PC-9 (cell line): ENCODE results near the gene AFF4. TPM values are rescaled to one million over a fixed set of nuclear protein-coding genes. Genes with fewer than 3 reads are reported as not detected.
A peak's percentile ranks its signal among the peaks of the same experiment; 100 is the strongest.

ENCODE experiments used
- BruUV-seq: library from RNA; stranded (reverse); fragments of 400-500 nt; replicated peaks from 2 replicates; lab custom pipeline; 2021; lab: Mats Ljungman, UMichigan
- CTCF ChIA-PET: fragments of 300-600 bp; sonication (Branson Sonifier 250); formaldehyde crosslinking; loops from one replicate; lab custom pipeline; 2022; ENCODE audit warnings: antibody characterized with exemption; lab: Charles Lee
- POLR2A ChIA-PET: fragments of 300-600 bp; sonication (Branson Sonifier 250); formaldehyde crosslinking; loops from one replicate; lab custom pipeline; 2022; ENCODE audit warnings: antibody characterized with exemption; ENCODE audit not compliant: unreplicated experiment; lab: Charles Lee
- DNase-seq, 2 experiments: peaks; one replicate each; pipeline versions ENCODE4 v3.0.0 to v3.0.0-alpha.2; 2015 to 2022; ENCODE audit warnings: mixed read lengths in 1 of 2
- H2AFZ ChIP-seq: fragments of 200-600 bp; sonication (generic); 2 replicates; pipeline ENCODE4 v1.8.1; 2017; ENCODE audit warnings: antibody characterized with exemption
- H3F3A ChIP-seq: fragments of 200-600 bp; sonication (generic); 2 replicates; pipeline ENCODE4 v1.8.1; 2017; ENCODE audit warnings: antibody characterized with exemption, mild to moderate bottlenecking, low read depth; ENCODE audit not compliant: insufficient read depth
- H3K27ac ChIP-seq: fragments of 200-600 bp; sonication (generic); 2 replicates; pipeline ENCODE4 v1.6.1; 2016; ENCODE audit warnings: mixed run types
- H3K27me3 ChIP-seq: fragments of 200-600 bp; sonication (generic); 2 replicates; pipeline ENCODE4 v1.6.1; 2016; ENCODE audit warnings: low read depth, mixed run types; ENCODE audit not compliant: insufficient read depth
- H3K36me3 ChIP-seq: fragments of 200-600 bp; sonication (generic); 2 replicates; pipeline ENCODE4 v1.6.1; 2016; ENCODE audit warnings: low read depth, mixed run types
- H3K4me1 ChIP-seq: fragments of 200-600 bp; sonication (generic); replicated peaks from 2 replicates; pipeline ENCODE4 v1.6.1; 2016; ENCODE audit warnings: mixed run types; ENCODE audit not compliant: insufficient read depth
- H3K4me2 ChIP-seq: fragments of 200-600 bp; sonication (generic); 2 replicates; pipeline ENCODE4 v1.6.1; 2017; ENCODE audit warnings: mixed run types
- H3K4me3 ChIP-seq: fragments of 200-600 bp; sonication (generic); 2 replicates; pipeline ENCODE4 v1.6.1; 2016; ENCODE audit warnings: mixed run types
- H3K79me2 ChIP-seq: fragments of 200-600 bp; sonication (generic); 2 replicates; pipeline ENCODE4 v1.6.1; 2017; ENCODE audit warnings: low read depth, mixed run types
- H3K9me2 ChIP-seq: fragments of 200-600 bp; sonication (generic); 2 replicates; pipeline ENCODE4 v1.8.1; 2017; ENCODE audit warnings: mild to moderate bottlenecking; ENCODE audit not compliant: insufficient read depth
- H3K9me3 ChIP-seq: fragments of 200-600 bp; sonication (generic); 2 replicates; pipeline ENCODE4 v1.8.1; 2016; ENCODE audit warnings: low read depth; ENCODE audit not compliant: insufficient read depth
- H4K20me1 ChIP-seq: fragments of 200-600 bp; sonication (generic); 2 replicates; pipeline ENCODE4 v1.8.1; 2017; ENCODE audit not compliant: insufficient read depth
- CTCF ChIP-seq: fragments of 200-600 bp; sonication (generic); conservative IDR thresholded peaks from 2 replicates; pipeline ENCODE4 v1.6.1; 2017; ENCODE audit warnings: mixed run types, antibody characterized with exemption, mild to moderate bottlenecking, moderate library complexity
- EZH2 ChIP-seq: fragments of 200-600 bp; sonication (generic); IDR thresholded peaks from 2 replicates; pipeline ENCODE4 v1.8.0; 2017; ENCODE audit warnings: antibody characterized with exemption, low read depth
- intact Hi-C: fragments of 100-400 bp; cut with micrococcal nuclease; formaldehyde crosslinking; loops from one replicate; pipeline ENCODE4 v1.10.0; 2022; ENCODE audit not compliant: unreplicated experiment
- total RNA-seq: library from RNA; stranded (reverse); gene quantifications from 2 replicates; pipeline ENCODE4 v1.2.3, GENCODE V29; 2021

AFF4 gene
- total RNA-seq, 1 experiment from 2014 or later = 59.5 TPM

GRCh38 chr5:132868754-132869153 is 94.7 kb downstream of the AFF4 start:
- Histone ChIP-seq H3K27ac (no peak overlapping the region), H3K4me2 (no peak overlapping the region), H3K79me2 (peaks cover 19% of the 10 kb centered on the region), H3K9me3 (no peaks in the 10 kb centered on the region), H3K4me1 (peaks cover 18% of the 10 kb centered on the region), H3F3A (peaks cover 29% of the 10 kb centered on the region; the same call in 1 of the 2 replicates), H3K27me3 (no peaks in the 10 kb centered on the region), H3K4me3 (no peak overlapping the region), H4K20me1 (no peaks in the 10 kb centered on the region), H3K36me3 (peaks cover 20% of the 10 kb centered on the region; the same call in 1 of the 2 replicates), H3K9me2 (no peaks in the 10 kb centered on the region), H2AFZ (no peak overlapping the region)
- intact Hi-C loops = loop anchor here (5.0 to 10.0 kb wide), 4 partner anchors 116 to 804 kb away; partner anchors contain the start of gene IL3
- no TSS peak for BruUV-seq
- ChIA-PET POLR2A (no interaction called here), CTCF (interaction anchor here (0.7 kb wide), 1 partner anchor 9 kb away, joined by 5 read pairs; no protein-coding TSS in a partner anchor)
- no peak for DNase-seq
- TF ChIP-seq EZH2 (no peak), CTCF (no peak)

GRCh38 chr5:132867046-132867451 is 96.4 kb downstream of the AFF4 start:
- BruUV-seq = no TSS peak
- Histone ChIP-seq H3F3A (peaks cover 29% of the 10 kb centered on the region; the same call in 1 of the 2 replicates), H3K27me3 (no peaks in the 10 kb centered on the region), H3K9me3 (no peaks in the 10 kb centered on the region), H3K27ac (peak overlapping the region; percentile 69), H3K4me2 (peak overlapping the region; percentile 96), H3K9me2 (no peaks in the 10 kb centered on the region), H2AFZ (peak overlapping the region; percentile 90), H4K20me1 (no peaks in the 10 kb centered on the region), H3K4me1 (peaks cover 18% of the 10 kb centered on the region), H3K4me3 (peak overlapping the region; percentile 76), H3K79me2 (peaks cover 19% of the 10 kb centered on the region), H3K36me3 (peaks cover 20% of the 10 kb centered on the region; the same call in 1 of the 2 replicates)
- POLR2A ChIA-PET = interaction anchor here (0.6 kb wide), 1 partner anchor 1184 kb away, joined by 23 read pairs; no protein-coding TSS in a partner anchor
- TF ChIP-seq EZH2 (no peak), CTCF (no peak)
- intact Hi-C loops = loop anchor here (5.0 to 10.0 kb wide), 4 partner anchors 115 to 802 kb away; partner anchors contain the start of gene IL3
- no peak for DNase-seq
- CTCF ChIA-PET = interaction anchor here (0.6 to 1.6 kb wide), 2 partner anchors 38 to 465 kb away, joined by 3 to 5 read pairs; no protein-coding TSS in a partner anchor

- ChIA-PET CTCF (interaction anchor here (0.6 to 1.6 kb wide), 5 partner anchors 35 to 464 kb away, joined by 3 to 5 read pairs (median 4); no protein-coding TSS in a partner anchor), POLR2A (interaction anchor here (0.6 to 1.0 kb wide), 3 partner anchors 27 to 1185 kb away, joined by 3 to 23 read pairs (median 4); no protein-coding TSS in a partner anchor)
- Histone ChIP-seq H3K27ac (peak within 1 kb of the TSS; percentile 69), H3K9me2 (no peaks in the 10 kb centered on the region), H3K36me3 (peaks cover 20% of the 10 kb centered on the region; the same call in 1 of the 2 replicates), H3K27me3 (no peaks in the 10 kb centered on the region), H2AFZ (peak within 1 kb of the TSS; percentile 90), H3K4me1 (peaks cover 18% of the 10 kb centered on the region), H3K4me2 (peak within 1 kb of the TSS; percentile 96), H3K9me3 (no peaks in the 10 kb centered on the region), H4K20me1 (no peaks in the 10 kb centered on the region), H3K79me2 (peaks cover 19% of the 10 kb centered on the region), H3K4me3 (peak within 1 kb of the TSS; percentile 76), H3F3A (peaks cover 24% of the 10 kb centered on the region; the same call in 1 of the 2 replicates)
- BruUV-seq = no TSS peak
- intact Hi-C loops = loop anchor here (1.0 to 10.0 kb wide), 5 partner anchors 36 to 802 kb away; partner anchors contain the start of genes IL3 and SHROOM1
- peak; percentile 96 to 97 for DNase-seq
- TF ChIP-seq EZH2 (no peak), CTCF (peak; percentile 36; the same call in 1 of the 2 replicates)
These were observed 96.9 kb downstream of the AFF4 start, which contains the start of the genes GDF9 and UQCRQ for GRCh38 chr5:132866342-132867045. Gene GDF9, minus strand, starts transcription at chr5:132866469. Its CDS starts 1,936 bp downstream, at chr5:132864533. Gene UQCRQ, plus strand, starts transcription at chr5:132866642. Its CDS starts 240 bp downstream, at chr5:132866882.
